Esophagus squamous epithelium (tissue), 5 donors: ENCODE data around the gene CCDC81. TPM values are rescaled to one million over a fixed set of nuclear protein-coding genes. Genes with fewer than 3 reads are reported as not detected.

Source experiments
- DNase-seq: peaks from one replicate; lab custom pipeline; 2025; lab: John Stamatoyannopoulos, UW
- H3K27ac ChIP-seq, 4 donors: fragments of 200-600 bp; sonication (generic); one replicate each; pipeline ENCODE4 v1.5.1; 2016 to 2019; ENCODE audit warnings: mild to moderate bottlenecking in 1 of 4
- H3K27me3 ChIP-seq, 4 donors: fragments of 200-600 bp; sonication (generic); 1 replicate in 3 of 4; 2 replicates in 1 of 4; pipeline versions ENCODE4 v1.5.1 to v1.6.0; 2017 to 2021; ENCODE audit warnings: antibody characterized with exemption in 1 of 4
- H3K36me3 ChIP-seq, 3 donors: fragments of 200-600 bp; sonication (generic); one replicate each; pipeline ENCODE4 v1.5.1; 2016 to 2019
- H3K4me1 ChIP-seq, 3 donors: fragments of 200-600 bp; sonication (generic); one replicate each; pipeline ENCODE4 v1.5.1; 2017 to 2019
- H3K4me3 ChIP-seq, 4 donors: fragments of 200-600 bp; sonication (generic); 1 replicate in 3 of 4; 2 replicates in 1 of 4; pipeline ENCODE4 v1.5.1; 2016 to 2019; ENCODE audit warnings: mild to moderate bottlenecking in 2 of 4, moderate library complexity in 1 of 4
- H3K9me3 ChIP-seq, 3 donors: fragments of 200-600 bp; sonication (generic); one replicate each; pipeline ENCODE4 v1.5.1; 2016 to 2019
- CTCF ChIP-seq, 6 experiments: fragments of 450-650 bp in 4 of 6; fragments of 200-600 bp in 2 of 6; sonication (generic) in 2 of 6; IDR thresholded peaks; one replicate each; pipeline ENCODE4 v1.5.1; 2016 to 2019; ENCODE audit warnings: antibody characterized with exemption in 6 of 6, mild to moderate bottlenecking in 4 of 6, moderate library complexity in 4 of 6
- POLR2A ChIP-seq, 4 donors: fragments of 450-650 bp; IDR thresholded peaks; one replicate each; pipeline ENCODE4 v1.6.1; 2017; ENCODE audit warnings: antibody characterized with exemption in 4 of 4, mild to moderate bottlenecking in 4 of 4, moderate library complexity in 3 of 4
- WGBS, 2 donors: methylation state at CpG; one replicate each; pipeline ENCODE4 v1.1.5; 2018; 5-methylcytosine and 5-hydroxymethylcytosine counted together
- intact Hi-C: fragments of 100-400 bp; cut with DNase I; formaldehyde crosslinking; loops from one replicate; pipeline ENCODE4 v1.15.0; 2022
- total RNA-seq, 4 donors: library from RNA; depleted of rRNA; stranded (reverse); fragments of >200 nt; gene quantifications; one replicate each; pipeline ENCODE4 v1.1.0, GENCODE V29; 2016
- donor health status: DM: yes; HTN: yes; CAD: no.

The CCDC81 gene
- total RNA-seq, 4 donors from 2014 or later: 0.23 to 0.66 (median 0.57) TPM; not detected in 1

DNA sequence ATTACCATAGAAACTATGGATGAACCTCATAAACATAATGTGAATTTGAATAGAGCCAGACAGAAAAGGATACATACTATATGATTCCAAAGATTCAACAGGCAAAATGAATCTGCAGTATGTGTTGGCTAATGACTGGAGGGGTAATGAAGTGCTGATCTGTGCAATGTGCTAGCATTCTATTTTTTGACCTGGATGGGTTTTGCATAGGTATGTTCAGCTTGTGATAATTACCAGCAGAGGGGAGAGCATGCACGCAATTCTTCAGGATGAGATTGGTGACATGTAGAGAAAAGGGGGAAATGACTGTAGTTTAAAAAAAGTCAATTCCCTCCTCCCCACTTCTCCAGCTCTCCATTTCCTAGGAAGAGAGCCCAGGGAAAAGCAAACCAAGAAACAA is 618 bp upstream of the CCDC81 start:
- 63 to 64% methylated on average over 1 of the region's 1 CpG for WGBS, 2 donors
- H3K4me3 ChIP-seq: peak overlapping the region in 1 of 4 donors; percentile 49
- H3K36me3 ChIP-seq: no peaks in the 10 kb centered on the region
- DNase-seq: no peak
- intact Hi-C loops: no loop called here
- no peaks in the 10 kb centered on the region for H3K9me3 ChIP-seq
- TF ChIP-seq POLR2A (IDR thresholded peaks at IDR 0.05) (no peak), CTCF (IDR thresholded peaks at IDR 0.05) (no peak)
- no peak overlapping the region for H3K27ac ChIP-seq
- peaks cover 0 to 3% (median 0%) of the 10 kb centered on the region in 4 donors for H3K27me3 ChIP-seq
- peaks cover 0 to 39% (median 11%) of the 10 kb centered on the region in 3 donors for H3K4me1 ChIP-seq

- Histone ChIP-seq H3K4me1 (peaks cover 0 to 5% (median 0%) of the 10 kb centered on the region in 3 donors), H3K27me3 (peaks cover 0 to 3% (median 0%) of the 10 kb centered on the region in 4 donors), H3K27ac (no peak overlapping the region), H3K9me3 (no peaks in the 10 kb centered on the region), H3K4me3 (no peak overlapping the region), H3K36me3 (no peaks in the 10 kb centered on the region)
- intact Hi-C loops: no loop called here
- DNase-seq: no peak
- TF ChIP-seq POLR2A (IDR thresholded peaks at IDR 0.05): no peak
- TF ChIP-seq CTCF (IDR thresholded peaks at IDR 0.05): no peak
These were observed 3.3 kb downstream of the CCDC81 start for GRCh38 chr11:86377972-86378371.

DNA sequence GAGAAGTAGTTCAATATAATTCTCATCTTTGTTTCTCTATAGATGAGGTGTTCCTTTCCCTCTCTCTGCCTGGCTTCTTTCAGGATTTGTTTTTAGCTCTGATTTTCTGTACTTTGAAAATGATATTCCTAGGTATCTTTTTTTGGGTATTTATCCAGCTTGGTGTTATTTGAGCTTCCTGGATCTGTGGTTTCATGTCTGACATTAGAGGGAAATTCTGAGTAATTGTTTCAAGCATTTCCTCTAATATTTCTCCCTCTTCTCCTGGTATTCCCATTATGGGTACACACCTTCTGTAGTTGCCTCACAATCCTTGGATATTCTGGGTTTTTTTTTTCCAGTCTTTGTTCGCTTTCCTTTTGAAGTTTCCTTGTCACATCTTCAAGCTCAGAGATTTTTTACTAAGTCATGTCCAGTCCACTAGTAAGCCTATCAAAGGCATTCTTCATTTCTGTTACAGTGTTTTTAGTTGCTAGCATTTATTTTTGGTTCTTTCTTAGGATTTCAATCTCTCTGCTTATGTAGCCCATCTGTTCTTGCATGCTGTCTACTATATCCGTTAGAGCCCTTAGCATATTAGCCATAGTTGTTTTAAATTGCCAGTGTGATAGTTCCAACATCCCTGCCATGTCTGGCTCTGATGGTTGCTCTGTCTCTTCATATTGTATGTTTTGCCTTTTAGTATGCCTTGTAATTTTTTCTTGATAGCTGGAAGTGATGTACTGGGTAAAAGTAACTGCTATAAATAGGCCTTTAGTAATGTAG is 5.8 kb downstream of the CCDC81 start:
- 90 to 94% methylated on average over 2 of the region's 2 CpGs for WGBS, 2 donors
- DNase-seq: no peak
- no peak for TF ChIP-seq POLR2A (IDR thresholded peaks at IDR 0.05)
- TF ChIP-seq CTCF (IDR thresholded peaks at IDR 0.05): no peak
- H3K27ac ChIP-seq: no peak overlapping the region
- H3K4me1 ChIP-seq: no peaks in the 10 kb centered on the region
- H3K27me3 ChIP-seq: no peaks in the 10 kb centered on the region
- H3K36me3 ChIP-seq: no peaks in the 10 kb centered on the region
- no peak overlapping the region for H3K4me3 ChIP-seq
- intact Hi-C loops: no loop called here
- H3K9me3 ChIP-seq: no peaks in the 10 kb centered on the region

DNA sequence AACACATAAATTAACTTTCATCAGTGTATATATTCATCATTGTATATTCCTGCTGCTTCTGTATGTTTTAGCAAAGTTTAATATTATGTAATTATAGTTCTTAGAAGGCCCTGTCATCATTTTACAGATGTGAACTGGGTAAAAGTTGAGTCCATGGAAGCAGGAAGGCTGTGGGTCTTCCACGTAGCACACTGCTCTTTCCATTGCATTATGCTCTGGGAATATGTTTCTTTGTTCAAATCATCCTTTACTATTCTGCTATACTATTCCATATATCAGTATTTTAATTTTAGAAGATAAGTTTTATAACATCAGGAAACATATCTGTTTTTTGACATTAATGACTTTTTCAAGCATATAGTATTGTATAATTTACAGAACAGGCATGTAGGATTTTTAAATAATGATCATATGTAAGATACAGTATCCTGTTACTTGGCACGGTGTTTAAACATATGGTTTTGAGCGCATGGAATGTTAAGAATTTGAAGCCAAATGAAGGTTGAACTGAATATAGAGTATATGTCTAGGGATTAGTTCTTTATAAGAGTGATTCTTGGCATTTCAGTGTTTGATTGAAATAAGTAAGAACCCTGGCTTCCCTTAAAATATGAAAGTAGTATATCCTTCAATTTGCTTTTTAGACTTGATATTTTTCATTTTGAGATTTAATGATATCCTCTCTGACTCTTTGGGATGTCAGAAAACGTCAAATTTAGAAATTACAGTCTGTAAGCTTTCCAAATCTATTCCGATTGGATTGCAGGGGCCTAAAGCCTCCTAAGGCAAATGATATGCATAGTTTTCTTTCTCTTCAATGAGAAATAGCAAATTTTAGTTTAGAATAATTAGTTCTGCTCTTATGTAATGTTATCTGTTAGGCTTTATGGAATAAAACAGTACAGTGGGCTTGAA is 8.6 kb downstream of the CCDC81 start:
- Histone ChIP-seq H3K27ac (no peak overlapping the region), H3K36me3 (no peaks in the 10 kb centered on the region), H3K9me3 (no peaks in the 10 kb centered on the region), H3K4me1 (no peaks in the 10 kb centered on the region), H3K27me3 (no peaks in the 10 kb centered on the region), H3K4me3 (no peak overlapping the region)
- DNase-seq: no peak
- WGBS, 2 donors: 71 to 78% methylated on average over 5 of the region's 5 CpGs
- TF ChIP-seq CTCF (IDR thresholded peaks at IDR 0.05) (no peak), POLR2A (IDR thresholded peaks at IDR 0.05) (no peak)
- intact Hi-C loops: no loop called here

DNA sequence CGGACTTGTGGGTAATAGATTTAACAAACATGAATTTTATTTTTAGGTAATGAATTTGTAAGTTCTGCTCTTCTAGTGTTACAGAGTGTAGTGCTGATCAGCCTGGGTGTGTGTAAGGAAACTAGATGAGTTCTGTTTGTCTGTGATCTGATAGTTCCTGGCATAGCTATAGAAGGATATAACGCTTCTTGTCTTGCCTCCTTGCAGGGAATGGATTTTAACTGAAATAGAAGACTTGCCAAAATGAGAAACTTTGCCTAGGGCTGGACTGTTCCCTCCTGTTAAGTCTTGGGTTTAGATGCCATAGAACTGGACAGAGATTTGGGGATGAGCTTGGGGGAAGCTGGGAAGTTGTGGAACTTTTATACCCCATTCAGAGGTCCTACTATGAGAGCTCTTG is 11.6 kb downstream of the CCDC81 start:
- Histone ChIP-seq H3K4me3 (no peak overlapping the region), H3K9me3 (no peaks in the 10 kb centered on the region), H3K27me3 (no peaks in the 10 kb centered on the region), H3K27ac (no peak overlapping the region), H3K4me1 (no peaks in the 10 kb centered on the region), H3K36me3 (no peaks in the 10 kb centered on the region)
- 75 to 88% methylated on average over 2 of the region's 2 CpGs for WGBS, 2 donors
- TF ChIP-seq CTCF (IDR thresholded peaks at IDR 0.05): no peak
- TF ChIP-seq POLR2A (IDR thresholded peaks at IDR 0.05): no peak
- no peak for DNase-seq
- intact Hi-C loops: no loop called here
